Stomach (tissue), 9 donors: ENCODE measurements around the gene SPEM3. TPM values are rescaled to one million over a fixed set of nuclear protein-coding genes. Genes with fewer than 3 reads are reported as not detected.

Source experiments
- DNase-seq, 2 donors: peaks; one replicate each; pipeline versions ENCODE4 v3.0.0 to v3.0.0-alpha.2; 2013 to 2019
- H3K27ac ChIP-seq, 5 donors: fragments of 200-600 bp in 4 of 5; sonication (generic) in 4 of 5; one replicate each; pipeline ENCODE4 v1.5.1; 2013 to 2019; ENCODE audit warnings: mild to moderate bottlenecking in 1 of 5, moderate library complexity in 1 of 5
- H3K27me3 ChIP-seq, 3 donors: fragments of 200-600 bp; sonication (generic); one replicate each; pipeline ENCODE4 v1.5.1; 2017 to 2019; ENCODE audit warnings: mixed run types in 1 of 3
- H3K36me3 ChIP-seq, 4 donors: fragments of 200-600 bp; sonication (generic); 1 replicate in 3 of 4; 2 replicates in 1 of 4; pipeline ENCODE4 v1.5.1; 2016 to 2019
- H3K4me1 ChIP-seq, 4 donors: fragments of 200-600 bp; sonication (generic); one replicate each; pipeline ENCODE4 v1.5.1; 2016 to 2019
- H3K4me3 ChIP-seq, 4 donors: fragments of 200-600 bp; sonication (generic) in 3 of 4; one replicate each; pipeline ENCODE4 v1.5.1; 2016 to 2019; ENCODE audit warnings: mild to moderate bottlenecking in 1 of 4
- H3K9me3 ChIP-seq, 4 donors: fragments of 200-600 bp; sonication (generic); one replicate each; pipeline ENCODE4 v1.5.1; 2016 to 2019
- CTCF ChIP-seq, 7 experiments: fragments of 450-650 bp in 4 of 7; fragments of 200-600 bp in 3 of 7; sonication (generic) in 3 of 7; IDR thresholded peaks; one replicate each; pipeline ENCODE4 v1.5.1; 2016 to 2019; ENCODE audit warnings: antibody characterized with exemption in 7 of 7, control low read depth in 2 of 7, mild to moderate bottlenecking in 1 of 7
- EP300 ChIP-seq: sonication (generic); formaldehyde crosslinking; IDR thresholded peaks from one replicate; pipeline ENCODE4 v1.6.1; 2017; ENCODE audit warnings: antibody characterized with exemption
- POLR2A ChIP-seq, 4 donors: fragments of 450-650 bp; IDR thresholded peaks; one replicate each; pipeline ENCODE4 v1.6.1; 2016; ENCODE audit warnings: antibody characterized with exemption in 4 of 4, control low read depth in 2 of 4, mild to moderate bottlenecking in 1 of 4, moderate library complexity in 1 of 4
- POLR2AphosphoS5 ChIP-seq, 3 donors: sonication (generic); formaldehyde crosslinking; IDR thresholded peaks; one replicate each; pipeline ENCODE4 v1.6.1; 2016; ENCODE audit warnings: antibody characterized with exemption in 3 of 3
- WGBS, 5 donors: extraction: QIAGEN DNeasy Blood & Tissue Kit in 3 of 5; methylation state at CpG; one replicate each; pipeline versions ENCODE4 v1.1.5 to v1.1.7; 2013 to 2018; 5-methylcytosine and 5-hydroxymethylcytosine counted together
- intact Hi-C: fragments of 100-400 bp; cut with DNase I; formaldehyde crosslinking; loops from one replicate; pipeline ENCODE4 v1.15.1; 2023; ENCODE audit warnings: low total_unique reads
- polyA plus RNA-seq, 3 donors: library from polyadenylated mRNA; stranded (reverse); fragments of 200-250 nt; gene quantifications; one replicate each; pipeline ENCODE4 v1.2.3, GENCODE V29; 2013
- total RNA-seq, 5 donors: library from RNA; depleted of rRNA; stranded (reverse); fragments of >200 nt; gene quantifications; one replicate each; pipeline versions ENCODE4 v1.1.0 to v1.2.3, GENCODE V29; 2014 to 2016
- donor health status: healthy with polysubstance abuse.
- donor health status: Bipolar disorder and iron deficiency.
- donor health status: healthy.

SPEM3 gene
- total and polyA plus RNA-seq, 8 donors, result not detected

- WGBS, 5 donors, result 87 to 92% (median 88%) methylated on average over 18 to 19 of the region's 19 CpGs
- intact Hi-C loops, result no loop called here
- DNase-seq, result peak in 1 of 2 donors; percentile 1
- Histone ChIP-seq H3K4me3 (no peak overlapping the region), H3K27me3 (no peaks in the 10 kb centered on the region), H3K4me1 (peaks cover 15 to 23% (median 21%) of the 10 kb centered on the region in 4 donors), H3K36me3 (peaks cover 26 to 69% (median 66%) of the 10 kb centered on the region in 4 donors), H3K9me3 (no peaks in the 10 kb centered on the region), H3K27ac (no peak overlapping the region)
- no peak for TF ChIP-seq EP300
- TF ChIP-seq POLR2A (IDR thresholded peaks at IDR 0.05), result no peak
- no peak for TF ChIP-seq CTCF (IDR thresholded peaks at IDR 0.05)
- no peak for TF ChIP-seq POLR2AphosphoS5 (IDR thresholded peaks at IDR 0.05)
These were observed 38.4 kb upstream of the SPEM3 start for GRCh38 chr17:7389924-7390910.

- peaks cover 18 to 26% (median 25%) of the 10 kb centered on the region in 4 donors for H3K4me1 ChIP-seq
- intact Hi-C loops, result no loop called here
- H3K4me3 ChIP-seq, result no peak overlapping the region
- no peaks in the 10 kb centered on the region for H3K9me3 ChIP-seq
- TF ChIP-seq CTCF (IDR thresholded peaks at IDR 0.05) (no peak), EP300 (no peak), POLR2AphosphoS5 (IDR thresholded peaks at IDR 0.05) (no peak), POLR2A (IDR thresholded peaks at IDR 0.05) (no peak)
- peak in 1 of 2 donors; percentile 5 for DNase-seq
- H3K27ac ChIP-seq, result peak overlapping the region in 1 of 5 donors; percentile 12
- 40 to 75% (median 51%) methylated on average over 2 of the region's 2 CpGs for WGBS, 5 donors
- no peaks in the 10 kb centered on the region for H3K27me3 ChIP-seq
- H3K36me3 ChIP-seq, result peaks cover 26 to 61% (median 57%) of the 10 kb centered on the region in 4 donors
These were observed 37.4 kb upstream of the SPEM3 start for GRCh38 chr17:7391307-7391706.

- Histone ChIP-seq H3K36me3 (peaks cover 22 to 45% (median 41%) of the 10 kb centered on the region in 4 donors), H3K27ac (peak overlapping the region in 4 of 5 donors; percentile 88 to 97 (median 96)), H3K27me3 (no peaks in the 10 kb centered on the region), H3K4me3 (peak overlapping the region; percentile 79 to 93 (median 84)), H3K9me3 (no peaks in the 10 kb centered on the region), H3K4me1 (peaks cover 18 to 26% (median 25%) of the 10 kb centered on the region in 4 donors)
- intact Hi-C loops, result no loop called here
- WGBS, 5 donors, result 54 to 78% (median 63%) methylated on average over 25 to 42 of the region's 42 CpGs
- peak in 1 of 2 donors; percentile 35 for DNase-seq
- TF ChIP-seq CTCF (IDR thresholded peaks at IDR 0.05) (no peak), EP300 (no peak), POLR2A (IDR thresholded peaks at IDR 0.05) (no peak), POLR2AphosphoS5 (IDR thresholded peaks at IDR 0.05) (no peak)
These were observed 35.7 kb upstream of the SPEM3 start for GRCh38 chr17:7392696-7393612.
